Measurements from ENCODE around the gene TNFRSF4.

- no peak for TF ChIP-seq CTCF (IDR thresholded peaks at IDR 0.05; ENCODE audit: low read length)
- TF ChIP-seq EZH2 (IDR thresholded peaks at IDR 0.05; ENCODE audit: borderline replicate concordance, low read length), result no peak
These were observed 3.0 kb downstream of the TNFRSF4 start for GRCh38 chr1:1210726-1211540.

All from OCI-LY1 (cell line).